Bronchial epithelial cell (primary cell): ENCODE measurements around the gene HINT3. TPM values are rescaled to one million over a fixed set of nuclear protein-coding genes. Genes with fewer than 3 reads are reported as not detected.
A peak's percentile ranks its signal among the peaks of the same experiment; 100 is the strongest.
"Not testable (repeated sequence)": the region's sequence is repeated elsewhere in the genome, so short reads cannot be mapped to it uniquely, and the experiment has no call there.

Source experiments
- DNase-seq: peaks from one replicate; pipeline ENCODE4 v3.0.0-alpha.2; 2010; ENCODE audit warnings: low read depth
- FAIRE-seq: peaks from 2 replicates; lab custom pipeline; 2011; peaks lifted over from hg19 to GRCh38; lab: Jason Lieb, UNC
- H3K27me3 ChIP-seq: 2 replicates; pipeline ENCODE4 v1.5.1; 2011; ENCODE audit warnings: low read length; ENCODE audit not compliant: control insufficient read depth, insufficient read depth
- H3K36me3 ChIP-seq: 2 replicates; pipeline ENCODE4 v1.5.1; 2011; ENCODE audit warnings: low read length; ENCODE audit not compliant: control insufficient read depth, insufficient read depth
- H3K4me3 ChIP-seq: 2 replicates; pipeline ENCODE4 v1.5.1; 2011; ENCODE audit warnings: mild to moderate bottlenecking, low read depth, low read length, control low read depth
- CTCF ChIP-seq: IDR thresholded peaks from 2 replicates; pipeline ENCODE4 v1.5.1; 2011; ENCODE audit warnings: mild to moderate bottlenecking, moderate library complexity, low read length, control low read depth, inconsistent platforms; ENCODE audit not compliant: insufficient read depth, severe bottlenecking
- total RNA-seq: library from RNA; depleted of rRNA; stranded (reverse); fragments of >200 nt; gene quantifications from 2 replicates; pipeline ENCODE4 v1.2.1, GENCODE V29; 2014

HINT3 gene
- 20.9 and 25.3 TPM in 2 replicates for total RNA-seq

- Histone ChIP-seq H3K36me3 (no peaks in the 10 kb centered on the region), H3K27me3 (no peaks in the 10 kb centered on the region), H3K4me3 (peak within 1 kb of the TSS; percentile 90)
- FAIRE-seq (no peak), DNase-seq (peak; percentile 94)
- peak; percentile 100 for TF ChIP-seq CTCF
Measured at GRCh38 chr6:125956506-125957390, at the start of gene HINT3. Gene HINT3, plus strand, starts transcription at chr6:125956770. Its CDS starts 208 bp downstream, at chr6:125956978.

DNA sequence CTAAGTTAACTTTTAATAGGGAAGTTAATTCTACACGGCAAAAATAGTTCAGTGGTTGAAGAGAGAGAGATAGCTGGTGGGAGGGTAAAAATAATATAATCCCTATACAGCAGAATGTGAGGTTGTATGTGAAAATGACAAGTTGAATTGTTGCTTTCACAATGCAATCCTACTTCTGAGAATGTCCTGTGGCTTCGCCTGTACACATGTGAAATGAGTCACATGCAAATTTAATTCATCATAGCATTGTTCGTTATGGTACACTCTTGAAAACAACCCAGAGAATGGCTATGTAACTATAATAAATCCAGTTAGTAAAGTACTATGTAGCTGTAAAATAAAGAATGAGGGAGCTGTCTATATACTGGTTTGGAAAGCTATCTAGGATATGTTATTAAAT, 46.0 kb upstream of the HINT3 start:
- TF ChIP-seq CTCF, result no peak
- DNase-seq (peak; percentile 68), FAIRE-seq (no peak)
- no peak overlapping the region for H3K4me3 ChIP-seq
- H3K36me3 ChIP-seq, result peaks cover 2% of the 10 kb centered on the region
- H3K27me3 ChIP-seq, result no peaks in the 10 kb centered on the region

GRCh38 chr6:125911051-125911451, 45.5 kb upstream of the HINT3 start:
- H3K4me3 ChIP-seq, FAIRE-seq, H3K36me3 ChIP-seq, DNase-seq, H3K27me3 ChIP-seq: not testable (repeated sequence)

DNA sequence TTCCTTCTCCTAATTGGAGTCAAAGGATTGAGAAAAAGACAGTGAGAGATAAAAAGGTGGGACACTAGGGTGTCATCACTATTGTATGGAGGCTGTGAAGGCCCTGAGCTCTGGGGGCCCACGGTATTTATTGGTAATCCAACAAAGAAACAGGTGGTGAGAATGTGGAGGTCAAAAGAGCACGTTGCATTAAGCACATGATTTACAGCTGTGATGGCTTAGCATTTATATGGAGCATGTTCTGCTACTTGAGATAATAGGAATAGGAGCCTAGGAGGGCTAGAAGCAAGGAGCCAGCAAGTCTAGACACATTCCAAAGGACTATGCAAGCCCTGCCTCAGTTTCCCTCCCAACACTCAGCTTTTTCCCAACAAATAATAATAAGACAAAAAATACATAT, 44.1 kb upstream of the HINT3 start:
- FAIRE-seq, DNase-seq, H3K36me3 ChIP-seq, H3K4me3 ChIP-seq, H3K27me3 ChIP-seq: not testable (repeated sequence)

DNA sequence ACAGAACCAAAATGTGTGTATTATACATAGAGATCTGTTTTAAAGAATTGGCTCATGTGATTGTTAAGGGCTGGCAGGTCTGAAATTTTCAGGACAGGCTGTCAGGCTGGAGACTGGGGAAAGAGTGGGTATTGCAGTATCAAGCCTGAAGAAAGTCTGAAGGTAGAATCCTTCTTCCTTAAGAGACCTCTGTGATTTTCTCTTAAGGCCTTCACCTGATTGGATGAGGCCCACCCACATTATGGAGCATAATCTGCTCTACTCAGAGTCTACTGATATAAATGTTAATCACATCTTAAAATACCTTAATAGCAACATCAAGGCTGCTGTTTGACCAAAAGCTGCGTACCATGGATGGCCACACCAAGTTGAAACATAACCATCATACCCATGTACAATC, 43.4 kb upstream of the HINT3 start:
- no peak for FAIRE-seq
- no peak for TF ChIP-seq CTCF
- Histone ChIP-seq H3K4me3 (no peak overlapping the region), H3K27me3 (no peaks in the 10 kb centered on the region), H3K36me3 (peaks cover 4% of the 10 kb centered on the region)
- DNase-seq, result no peak

- DNase-seq (peak; percentile 96), FAIRE-seq (no peak)
- Histone ChIP-seq H3K36me3 (peaks cover 3% of the 10 kb centered on the region), H3K27me3 (no peaks in the 10 kb centered on the region), H3K4me3 (no peak overlapping the region)
- no peak for TF ChIP-seq CTCF
Measured at GRCh38 chr6:125913864-125914351, 42.7 kb upstream of the HINT3 start.

DNA sequence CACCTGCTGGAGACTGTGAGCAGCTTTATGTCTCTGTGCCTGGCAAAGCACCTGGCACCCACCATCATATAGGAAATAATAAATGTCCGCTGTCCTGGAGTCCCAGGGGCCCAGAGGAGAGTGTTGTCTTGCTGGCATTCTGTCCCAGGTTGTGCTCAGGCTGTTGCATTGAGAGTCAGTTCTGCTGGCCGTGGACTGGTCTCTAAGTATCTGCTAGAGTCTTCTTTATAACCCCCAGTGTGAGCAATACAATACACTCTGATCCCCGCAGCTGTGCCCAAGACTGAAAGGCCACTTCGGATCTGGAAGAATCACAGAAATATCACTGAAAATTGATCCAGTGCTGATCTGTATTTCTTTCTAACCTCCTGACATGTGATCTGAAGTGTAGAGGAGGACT, 38.3 kb upstream of the HINT3 start:
- Histone ChIP-seq H3K27me3 (no peaks in the 10 kb centered on the region), H3K36me3 (peaks cover 13% of the 10 kb centered on the region), H3K4me3 (no peak overlapping the region)
- no peak for DNase-seq
- TF ChIP-seq CTCF, result no peak
- FAIRE-seq, result no peak
